ENCODE measurements around the gene LRP1B.
"Not testable (repeated sequence)": the region's sequence is repeated elsewhere in the genome, so short reads cannot be mapped to it uniquely, and the experiment has no call there.

Gene LRP1B

DNA sequence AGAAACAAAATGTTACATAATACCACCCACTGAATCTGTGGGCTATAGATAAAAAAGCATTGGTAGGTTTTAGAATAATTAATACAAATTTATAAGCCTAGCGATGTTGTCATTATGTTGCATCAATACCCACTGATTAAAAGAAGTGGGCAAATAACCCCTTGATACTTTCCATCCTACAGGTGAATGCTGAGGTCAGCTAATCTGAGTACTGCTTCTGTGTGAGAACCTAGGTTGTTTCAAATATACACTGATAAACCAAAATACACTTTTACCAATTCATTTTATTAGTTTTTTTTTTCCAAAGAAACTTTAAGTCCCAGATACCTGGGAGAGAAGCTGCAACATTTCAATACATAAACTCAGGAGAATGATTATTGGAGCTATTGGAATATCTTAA lies 948.6 kb downstream of the LRP1B start:
- Histone ChIP-seq H3K4me2 (ENCODE audit: low read depth, low read length) (no peak overlapping the region), H3K27ac (ENCODE audit: low read length) (no peak overlapping the region), H3K36me3 (replicated peaks; ENCODE audit: insufficient read depth, low read length) (no peaks in the 10 kb centered on the region), H3K79me2 (ENCODE audit: low read length) (no peaks in the 10 kb centered on the region), H3K9me3 (replicated peaks; ENCODE audit: insufficient read depth, low read length) (no peaks in the 10 kb centered on the region), H3K4me3 (ENCODE audit: low read length) (no peak overlapping the region), H2AFZ (ENCODE audit: low read length) (no peak overlapping the region), H3K27me3 (replicated peaks; ENCODE audit: insufficient read depth, low read length) (no peaks in the 10 kb centered on the region), H3F3A (ENCODE audit: insufficient read depth, low read length) (no peaks in the 10 kb centered on the region), H4K20me1 (ENCODE audit: insufficient read depth, low read length) (no peaks in the 10 kb centered on the region), H3K9me2 (replicated peaks; ENCODE audit: insufficient read depth, low read length) (no peaks in the 10 kb centered on the region), H3K9ac (ENCODE audit: low read length) (no peak overlapping the region), H3K4me1 (ENCODE audit: low read length) (no peaks in the 10 kb centered on the region)
- TF ChIP-seq EZH2phosphoT487 (IDR thresholded peaks at IDR 0.05; ENCODE audit: low read length): no peak
- TF ChIP-seq, protein P1, sequence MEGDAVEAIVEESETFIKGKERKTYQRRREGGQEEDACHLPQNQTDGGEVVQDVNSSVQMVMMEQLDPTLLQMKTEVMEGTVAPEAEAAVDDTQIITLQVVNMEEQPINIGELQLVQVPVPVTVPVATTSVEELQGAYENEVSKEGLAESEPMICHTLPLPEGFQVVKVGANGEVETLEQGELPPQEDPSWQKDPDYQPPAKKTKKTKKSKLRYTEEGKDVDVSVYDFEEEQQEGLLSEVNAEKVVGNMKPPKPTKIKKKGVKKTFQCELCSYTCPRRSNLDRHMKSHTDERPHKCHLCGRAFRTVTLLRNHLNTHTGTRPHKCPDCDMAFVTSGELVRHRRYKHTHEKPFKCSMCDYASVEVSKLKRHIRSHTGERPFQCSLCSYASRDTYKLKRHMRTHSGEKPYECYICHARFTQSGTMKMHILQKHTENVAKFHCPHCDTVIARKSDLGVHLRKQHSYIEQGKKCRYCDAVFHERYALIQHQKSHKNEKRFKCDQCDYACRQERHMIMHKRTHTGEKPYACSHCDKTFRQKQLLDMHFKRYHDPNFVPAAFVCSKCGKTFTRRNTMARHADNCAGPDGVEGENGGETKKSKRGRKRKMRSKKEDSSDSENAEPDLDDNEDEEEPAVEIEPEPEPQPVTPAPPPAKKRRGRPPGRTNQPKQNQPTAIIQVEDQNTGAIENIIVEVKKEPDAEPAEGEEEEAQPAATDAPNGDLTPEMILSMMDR (IDR thresholded peaks at IDR 0.05; ENCODE audit: low read length): no peak
- TF ChIP-seq EZH2 (optimal IDR thresholded peaks at IDR 0.05; ENCODE audit: low read depth, low read length): no peak
- no peak for DNase-seq

DNA sequence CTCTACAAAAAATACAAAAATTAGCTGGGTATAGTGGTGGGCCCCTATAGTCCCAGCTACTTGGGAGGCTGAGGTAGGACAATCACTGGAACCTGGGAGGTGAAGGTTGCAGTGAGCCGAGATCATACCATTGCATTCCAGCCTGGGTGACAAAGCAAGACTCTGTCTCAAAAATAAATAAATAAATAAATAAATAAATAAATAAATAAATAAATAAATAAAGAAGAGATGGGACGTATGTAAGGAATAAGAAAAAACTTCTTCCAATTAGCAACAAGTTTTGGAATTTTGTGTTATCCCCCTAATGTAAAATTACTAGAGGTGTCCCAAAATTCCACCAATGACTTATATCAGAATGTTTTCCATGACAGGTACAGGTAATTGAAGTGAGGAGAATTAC lies 961.7 kb downstream of the LRP1B start:
- not testable (repeated sequence) for H3K9me2 ChIP-seq (replicated peaks; ENCODE audit: insufficient read depth, low read length); H4K20me1 ChIP-seq (ENCODE audit: insufficient read depth, low read length); H3K9ac ChIP-seq (ENCODE audit: low read length); H3F3A ChIP-seq (ENCODE audit: insufficient read depth, low read length); H3K4me3 ChIP-seq (ENCODE audit: low read length); H3K79me2 ChIP-seq (ENCODE audit: low read length); H3K4me1 ChIP-seq (ENCODE audit: low read length); H3K4me2 ChIP-seq (ENCODE audit: low read depth, low read length); H3K9me3 ChIP-seq (replicated peaks; ENCODE audit: insufficient read depth, low read length); H3K27ac ChIP-seq (ENCODE audit: low read length); H2AFZ ChIP-seq (ENCODE audit: low read length); H3K27me3 ChIP-seq (replicated peaks; ENCODE audit: insufficient read depth, low read length); DNase-seq; H3K36me3 ChIP-seq (replicated peaks; ENCODE audit: insufficient read depth, low read length)

DNA sequence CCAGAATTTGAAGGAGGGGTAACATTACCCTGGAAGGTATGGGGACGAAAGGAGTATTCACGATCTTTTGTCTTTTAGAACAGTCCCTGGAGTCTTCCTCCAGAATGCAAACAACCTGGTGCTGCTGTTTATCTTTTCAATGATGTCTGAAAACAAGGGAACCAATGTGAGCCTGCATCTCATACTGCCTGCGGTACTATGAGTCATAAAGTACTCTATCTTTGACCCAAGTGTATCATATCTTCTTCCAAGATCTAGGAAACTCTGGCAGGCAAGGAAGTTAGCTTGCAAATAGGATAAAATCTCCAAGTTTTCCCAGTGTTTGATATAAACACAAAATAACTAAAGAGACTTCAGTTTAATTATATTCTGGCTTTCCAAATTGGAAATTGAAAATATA lies 968.5 kb downstream of the LRP1B start:
- TF ChIP-seq EZH2phosphoT487 (IDR thresholded peaks at IDR 0.05; ENCODE audit: low read length) (no peak), EZH2 (optimal IDR thresholded peaks at IDR 0.05; ENCODE audit: low read depth, low read length) (no peak)
- TF ChIP-seq, protein P1 (IDR thresholded peaks at IDR 0.05; ENCODE audit: low read length): no peak
- H3K9ac ChIP-seq (ENCODE audit: low read length): no peak overlapping the region
- no peak overlapping the region for H2AFZ ChIP-seq (ENCODE audit: low read length)

DNA sequence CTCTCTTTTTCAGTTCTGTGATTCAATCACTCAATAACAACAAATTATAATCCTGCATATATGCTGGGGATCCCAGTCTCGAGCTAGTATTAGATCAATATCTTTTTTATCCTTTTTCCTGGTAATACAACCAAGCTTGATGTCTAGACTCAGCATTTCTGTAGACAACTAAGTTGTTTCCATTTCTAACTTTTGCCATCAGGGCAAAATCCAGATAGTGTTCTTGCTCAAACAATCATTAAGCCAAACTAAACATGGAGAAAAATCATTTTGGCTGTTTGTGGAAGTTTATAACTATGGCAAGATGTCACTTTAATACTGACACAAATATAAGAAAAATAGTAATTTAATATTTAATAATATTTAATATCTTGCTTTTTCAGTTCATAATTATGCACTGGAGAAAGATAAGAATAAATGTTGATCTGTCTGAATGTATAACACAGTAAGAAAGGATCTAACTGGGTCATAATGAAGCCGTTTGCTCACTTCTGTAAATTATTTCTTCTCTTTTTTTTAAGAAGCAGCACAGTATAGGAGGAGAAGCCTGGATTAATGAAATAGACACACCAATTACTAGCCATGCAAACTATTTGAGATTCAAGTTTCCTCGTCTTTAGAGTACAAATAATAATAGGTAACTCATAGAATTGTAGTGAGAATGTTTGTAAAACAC lies 979.1 kb downstream of the LRP1B start:
- no peak for TF ChIP-seq EZH2 (optimal IDR thresholded peaks at IDR 0.05; ENCODE audit: low read depth, low read length)
- TF ChIP-seq, protein P1 (IDR thresholded peaks at IDR 0.05; ENCODE audit: low read length): no peak
- TF ChIP-seq EZH2phosphoT487 (IDR thresholded peaks at IDR 0.05; ENCODE audit: low read length): no peak

More for the DNA sequence above, 968.5 kb downstream of the LRP1B start:
- H3K9me2 ChIP-seq (replicated peaks; ENCODE audit: insufficient read depth, low read length): no peaks in the 10 kb centered on the region
- no peaks in the 10 kb centered on the region for H3K79me2 ChIP-seq (ENCODE audit: low read length)
- H3K4me3 ChIP-seq (ENCODE audit: low read length): no peak overlapping the region
- H3K36me3 ChIP-seq (replicated peaks; ENCODE audit: insufficient read depth, low read length): no peaks in the 10 kb centered on the region
- no peaks in the 10 kb centered on the region for H3K9me3 ChIP-seq (replicated peaks; ENCODE audit: insufficient read depth, low read length)
- DNase-seq: no peak
- H3F3A ChIP-seq (ENCODE audit: insufficient read depth, low read length): no peaks in the 10 kb centered on the region
- no peaks in the 10 kb centered on the region for H4K20me1 ChIP-seq (ENCODE audit: insufficient read depth, low read length)
- H3K27ac ChIP-seq (ENCODE audit: low read length): no peak overlapping the region
- no peak overlapping the region for H3K4me2 ChIP-seq (ENCODE audit: low read depth, low read length)
- no peaks in the 10 kb centered on the region for H3K27me3 ChIP-seq (replicated peaks; ENCODE audit: insufficient read depth, low read length)
- H3K4me1 ChIP-seq (ENCODE audit: low read length): no peaks in the 10 kb centered on the region

More for the DNA sequence above, 979.1 kb downstream of the LRP1B start:
- Histone ChIP-seq H3F3A (ENCODE audit: insufficient read depth, low read length) (no peaks in the 10 kb centered on the region), H3K27ac (ENCODE audit: low read length) (no peak overlapping the region), H4K20me1 (ENCODE audit: insufficient read depth, low read length) (no peaks in the 10 kb centered on the region), H3K9ac (ENCODE audit: low read length) (no peak overlapping the region), H3K79me2 (ENCODE audit: low read length) (no peaks in the 10 kb centered on the region), H2AFZ (ENCODE audit: low read length) (no peak overlapping the region), H3K36me3 (replicated peaks; ENCODE audit: insufficient read depth, low read length) (no peaks in the 10 kb centered on the region), H3K9me3 (replicated peaks; ENCODE audit: insufficient read depth, low read length) (no peaks in the 10 kb centered on the region), H3K27me3 (replicated peaks; ENCODE audit: insufficient read depth, low read length) (no peaks in the 10 kb centered on the region), H3K4me2 (ENCODE audit: low read depth, low read length) (no peak overlapping the region), H3K9me2 (replicated peaks; ENCODE audit: insufficient read depth, low read length) (no peaks in the 10 kb centered on the region), H3K4me1 (ENCODE audit: low read length) (no peaks in the 10 kb centered on the region), H3K4me3 (ENCODE audit: low read length) (no peak overlapping the region)
- DNase-seq: no peak
